GM23338 (cell line): ENCODE data around the gene CIART. TPM values are rescaled to one million over a fixed set of nuclear protein-coding genes. Genes with fewer than 3 reads are reported as not detected.

Source experiments
- ATAC-seq: fragments of 200-7000 bp; cut with Tn5 transposase; 3 replicates; pipeline ENCODE4 v1.9.1; 2020
- DNase-seq: peaks from one replicate; pipeline ENCODE4 v3.0.0-alpha.2; 2015; ENCODE audit warnings: low spot score
- H2AFZ ChIP-seq: fragments of 200-600 bp; sonication (generic); 2 replicates; pipeline ENCODE4 v1.8.0; 2016; ENCODE audit warnings: antibody characterized with exemption, mild to moderate bottlenecking, moderate library complexity
- H3F3A ChIP-seq: fragments of 200-600 bp; sonication (generic); replicated peaks from 2 replicates; pipeline ENCODE4 v1.8.0; 2017; ENCODE audit warnings: antibody characterized with exemption, mixed run types, low read depth
- H3K27ac ChIP-seq: fragments of 200-600 bp; sonication (generic); 2 replicates; pipeline ENCODE4 v1.6.1; 2016; ENCODE audit warnings: low read depth
- H3K27me3 ChIP-seq: fragments of 200-600 bp; sonication (generic); 2 replicates; pipeline ENCODE4 v1.8.0; 2016; ENCODE audit warnings: mild to moderate bottlenecking, mixed run types, moderate library complexity; ENCODE audit not compliant: insufficient read depth
- H3K36me3 ChIP-seq: fragments of 200-600 bp; sonication (generic); 2 replicates; pipeline ENCODE4 v1.8.0; 2016; ENCODE audit warnings: mild to moderate bottlenecking; ENCODE audit not compliant: insufficient read depth
- H3K4me1 ChIP-seq: fragments of 200-600 bp; sonication (generic); 2 replicates; pipeline ENCODE4 v1.8.0; 2016; ENCODE audit warnings: mild to moderate bottlenecking, moderate library complexity; ENCODE audit not compliant: insufficient read depth
- H3K4me2 ChIP-seq: fragments of 200-600 bp; sonication (generic); 2 replicates; pipeline ENCODE4 v1.7.1; 2017; ENCODE audit warnings: mixed run types
- H3K4me3 ChIP-seq: fragments of 200-600 bp; sonication (generic); 2 replicates; pipeline ENCODE4 v1.6.1; 2016; ENCODE audit warnings: mixed run types
- H3K79me2 ChIP-seq: fragments of 200-600 bp; sonication (generic); replicated peaks from 2 replicates; pipeline ENCODE4 v1.8.0; 2017; ENCODE audit warnings: mild to moderate bottlenecking; ENCODE audit not compliant: insufficient read depth
- H3K9me2 ChIP-seq: fragments of 200-600 bp; sonication (generic); 2 replicates; pipeline ENCODE4 v1.8.0; 2017; ENCODE audit not compliant: insufficient read depth
- H4K20me1 ChIP-seq: fragments of 200-600 bp; sonication (generic); replicated peaks from 2 replicates; pipeline ENCODE4 v1.8.0; 2017; ENCODE audit warnings: mild to moderate bottlenecking; ENCODE audit not compliant: insufficient read depth
- H3K27ac Mint-ChIP-seq: 2 replicates; pipeline ENCODE4 v1.8.0; 2020; ENCODE audit warnings: inconsistent platforms, mild to moderate bottlenecking, moderate library complexity, mixed read lengths
- H3K27me3 Mint-ChIP-seq: 3 replicates; pipeline ENCODE4 v1.8.0; 2022; ENCODE audit warnings: low read depth, mild to moderate bottlenecking, moderate library complexity, mixed read lengths, inconsistent platforms; ENCODE audit not compliant: insufficient read depth, poor library complexity
- H3K36me3 Mint-ChIP-seq: 3 replicates; pipeline ENCODE4 v1.8.0; 2021; ENCODE audit warnings: low read depth, mild to moderate bottlenecking, inconsistent platforms, moderate library complexity, mixed read lengths
- H3K4me1 Mint-ChIP-seq: 3 replicates; pipeline ENCODE4 v1.8.0; 2020; ENCODE audit warnings: mild to moderate bottlenecking, inconsistent platforms, mixed read lengths
- H3K4me3 Mint-ChIP-seq: 3 replicates; pipeline ENCODE4 v1.8.0; 2021; ENCODE audit warnings: moderate library complexity, mild to moderate bottlenecking, inconsistent platforms, mixed read lengths
- H3K9me3 Mint-ChIP-seq: 3 replicates; pipeline ENCODE4 v1.8.0; 2020; ENCODE audit warnings: moderate library complexity, mild to moderate bottlenecking, inconsistent platforms, mixed read lengths
- ETS1 ChIP-seq: IDR thresholded peaks from 2 replicates; pipeline ENCODE4 v1.6.1; 2016; ENCODE audit warnings: antibody characterized with exemption
- EZH2 ChIP-seq: fragments of 200-600 bp; sonication (generic); IDR thresholded peaks from one replicate; pipeline ENCODE4 v1.8.0; 2017; ENCODE audit warnings: antibody characterized with exemption, mild to moderate bottlenecking, low read depth; ENCODE audit not compliant: unreplicated experiment
- JUNB ChIP-seq: IDR thresholded peaks from one replicate; pipeline ENCODE4 v1.6.1; 2016; ENCODE audit warnings: antibody characterized with exemption; ENCODE audit not compliant: unreplicated experiment
- NANOG ChIP-seq: IDR thresholded peaks from 2 replicates; pipeline ENCODE4 v1.6.1; 2016; ENCODE audit warnings: antibody characterized with exemption, borderline replicate concordance
- REST ChIP-seq: IDR thresholded peaks from one replicate; pipeline ENCODE4 v1.6.1; 2018; ENCODE audit warnings: antibody characterized with exemption; ENCODE audit not compliant: unreplicated experiment
- ZNF331 ChIP-seq: fragments of 250-450 bp; sonication (Bioruptor Pico); IDR thresholded peaks from 2 replicates; pipeline ENCODE4 v1.5.0; 2020; ENCODE audit warnings: low read depth, mild to moderate bottlenecking, moderate library complexity
- polyA plus RNA-seq: library from polyadenylated mRNA; unstranded; fragments of >200 nt; fragmentation: Nextera tagmentation; extraction: Ambion mirVana; gene quantifications from 2 replicates; pipeline ENCODE4 v1.2.1, GENCODE V29; 2016
- total RNA-seq: library from RNA; depleted of rRNA; stranded (reverse); fragments of >200 nt; shearing (Covaris generic); gene quantifications from 2 replicates; pipeline ENCODE4 v1.2.3, GENCODE V29; 2014
- TF ChIP-seq, protein P1 (sequence below), 2 experiments: fragments of 200-600 bp in 1 of 2; sonication (generic) in 1 of 2; conservative IDR thresholded peaks; 2 replicates each; pipeline versions ENCODE4 v1.5.1 to v1.6.1; 2016 to 2017; ENCODE audit warnings: antibody characterized with exemption in 2 of 2, low read depth in 2 of 2, mild to moderate bottlenecking in 2 of 2, moderate library complexity in 1 of 2
- TF ChIP-seq, protein P2 (sequence below): fragments of 250-450 bp; sonication (Bioruptor Pico); IDR thresholded peaks from 2 replicates; pipeline ENCODE4 v1.5.0; 2020; ENCODE audit warnings: mild to moderate bottlenecking, moderate library complexity

The CIART gene
- total and polyA plus RNA-seq, 2 experiments from 2014 or later: 9.3 to 16.4 TPM

DNA sequence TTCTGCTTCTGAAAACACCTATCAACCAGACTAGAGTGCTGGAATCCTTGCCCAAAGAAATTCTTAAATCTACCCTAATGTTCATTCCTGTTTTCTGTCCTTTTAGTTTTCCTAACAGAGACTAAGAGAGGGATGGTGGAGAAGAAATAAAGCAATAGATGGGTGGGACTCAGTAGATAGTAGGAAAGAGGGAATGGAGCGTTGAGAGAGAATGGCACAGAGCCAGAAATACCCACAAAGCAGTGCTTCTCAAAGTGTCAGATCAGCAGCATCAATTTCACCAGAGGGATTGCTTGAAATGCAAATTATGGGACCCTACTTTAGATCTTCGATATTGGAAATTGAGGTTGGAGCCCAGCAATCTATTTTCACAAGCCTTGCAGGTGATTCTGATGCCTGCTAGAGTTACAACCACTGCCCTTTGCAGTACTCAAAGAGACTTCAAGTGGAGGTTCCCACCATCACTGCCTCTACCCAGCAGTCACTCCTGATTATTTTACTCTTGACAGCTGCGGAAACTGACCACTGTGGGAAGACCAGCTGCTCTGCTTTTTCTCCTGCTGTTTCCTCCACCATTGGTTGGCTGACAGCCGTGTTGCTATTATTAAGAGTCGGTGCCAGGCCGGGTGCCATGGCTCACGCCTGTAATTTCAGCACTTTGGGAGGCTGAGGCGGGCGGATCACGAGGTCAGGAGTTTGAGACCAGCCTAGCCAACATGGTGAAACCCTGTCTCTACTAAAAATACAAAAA lies 27.6 kb downstream of the CIART start (continued):
- TF ChIP-seq, protein P1, sequence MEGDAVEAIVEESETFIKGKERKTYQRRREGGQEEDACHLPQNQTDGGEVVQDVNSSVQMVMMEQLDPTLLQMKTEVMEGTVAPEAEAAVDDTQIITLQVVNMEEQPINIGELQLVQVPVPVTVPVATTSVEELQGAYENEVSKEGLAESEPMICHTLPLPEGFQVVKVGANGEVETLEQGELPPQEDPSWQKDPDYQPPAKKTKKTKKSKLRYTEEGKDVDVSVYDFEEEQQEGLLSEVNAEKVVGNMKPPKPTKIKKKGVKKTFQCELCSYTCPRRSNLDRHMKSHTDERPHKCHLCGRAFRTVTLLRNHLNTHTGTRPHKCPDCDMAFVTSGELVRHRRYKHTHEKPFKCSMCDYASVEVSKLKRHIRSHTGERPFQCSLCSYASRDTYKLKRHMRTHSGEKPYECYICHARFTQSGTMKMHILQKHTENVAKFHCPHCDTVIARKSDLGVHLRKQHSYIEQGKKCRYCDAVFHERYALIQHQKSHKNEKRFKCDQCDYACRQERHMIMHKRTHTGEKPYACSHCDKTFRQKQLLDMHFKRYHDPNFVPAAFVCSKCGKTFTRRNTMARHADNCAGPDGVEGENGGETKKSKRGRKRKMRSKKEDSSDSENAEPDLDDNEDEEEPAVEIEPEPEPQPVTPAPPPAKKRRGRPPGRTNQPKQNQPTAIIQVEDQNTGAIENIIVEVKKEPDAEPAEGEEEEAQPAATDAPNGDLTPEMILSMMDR (conservative IDR thresholded peaks at IDR 0.05; ENCODE audit: low read depth in 2 of 2): no peak
- no peak for TF ChIP-seq NANOG

DNA sequence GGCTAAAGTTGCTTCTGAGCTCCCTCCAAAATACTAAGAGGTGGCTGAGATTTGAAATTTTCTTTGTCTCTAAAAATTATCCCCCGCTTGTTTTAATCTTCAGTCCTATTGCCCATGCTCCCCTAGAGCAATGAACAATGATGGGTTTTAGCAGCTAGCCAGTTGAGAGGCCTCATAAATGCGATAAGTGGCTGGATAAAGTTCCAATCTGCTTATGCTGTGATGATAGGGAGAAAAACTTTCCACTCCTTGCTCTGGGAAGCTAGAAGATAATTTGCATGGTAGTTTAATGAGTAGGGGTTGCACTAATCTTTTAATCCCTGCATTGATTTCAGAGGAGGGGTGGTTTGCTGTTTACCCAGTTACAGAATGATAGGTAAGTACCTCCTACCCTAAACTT lies 29.4 kb downstream of the CIART start:
- Histone ChIP-seq H3K36me3 (peaks cover 7% of the 10 kb centered on the region; the same call in 1 of the 2 replicates), H3K9me2 (no peaks in the 10 kb centered on the region), H3K4me3 (no peak overlapping the region), H3F3A (peaks cover 6% of the 10 kb centered on the region; the same call in 1 of the 2 replicates), H3K27me3 (no peaks in the 10 kb centered on the region), H2AFZ (no peak overlapping the region), H3K27ac (0 out of 2 replicates have a peak overlapping the region, but pooled peaks have one; percentile 15), H3K79me2 (no peaks in the 10 kb centered on the region), H3K4me2 (no peak overlapping the region), H3K4me1 (no peaks in the 10 kb centered on the region), H4K20me1 (peaks cover 8% of the 10 kb centered on the region; the same call in 1 of the 2 replicates)
- Mint-ChIP-seq H3K27me3 (peaks cover 7% of the 10 kb centered on the region), H3K9me3 (no peaks in the 10 kb centered on the region), H3K4me3 (no peak overlapping the region), H3K4me1 (no peaks in the 10 kb centered on the region), H3K27ac (no peak overlapping the region), H3K36me3 (peaks cover 25% of the 10 kb centered on the region)
- no peak for DNase-seq
- ATAC-seq: no peak
- TF ChIP-seq ZNF331 (CRISPR knock-in tag) (no peak), REST (no peak), ETS1 (no peak), JUNB (no peak), EZH2 (no peak), NANOG (no peak)
- TF ChIP-seq, protein P1 (conservative IDR thresholded peaks at IDR 0.05; ENCODE audit: low read depth in 2 of 2): no peak
- TF ChIP-seq, protein P2, sequence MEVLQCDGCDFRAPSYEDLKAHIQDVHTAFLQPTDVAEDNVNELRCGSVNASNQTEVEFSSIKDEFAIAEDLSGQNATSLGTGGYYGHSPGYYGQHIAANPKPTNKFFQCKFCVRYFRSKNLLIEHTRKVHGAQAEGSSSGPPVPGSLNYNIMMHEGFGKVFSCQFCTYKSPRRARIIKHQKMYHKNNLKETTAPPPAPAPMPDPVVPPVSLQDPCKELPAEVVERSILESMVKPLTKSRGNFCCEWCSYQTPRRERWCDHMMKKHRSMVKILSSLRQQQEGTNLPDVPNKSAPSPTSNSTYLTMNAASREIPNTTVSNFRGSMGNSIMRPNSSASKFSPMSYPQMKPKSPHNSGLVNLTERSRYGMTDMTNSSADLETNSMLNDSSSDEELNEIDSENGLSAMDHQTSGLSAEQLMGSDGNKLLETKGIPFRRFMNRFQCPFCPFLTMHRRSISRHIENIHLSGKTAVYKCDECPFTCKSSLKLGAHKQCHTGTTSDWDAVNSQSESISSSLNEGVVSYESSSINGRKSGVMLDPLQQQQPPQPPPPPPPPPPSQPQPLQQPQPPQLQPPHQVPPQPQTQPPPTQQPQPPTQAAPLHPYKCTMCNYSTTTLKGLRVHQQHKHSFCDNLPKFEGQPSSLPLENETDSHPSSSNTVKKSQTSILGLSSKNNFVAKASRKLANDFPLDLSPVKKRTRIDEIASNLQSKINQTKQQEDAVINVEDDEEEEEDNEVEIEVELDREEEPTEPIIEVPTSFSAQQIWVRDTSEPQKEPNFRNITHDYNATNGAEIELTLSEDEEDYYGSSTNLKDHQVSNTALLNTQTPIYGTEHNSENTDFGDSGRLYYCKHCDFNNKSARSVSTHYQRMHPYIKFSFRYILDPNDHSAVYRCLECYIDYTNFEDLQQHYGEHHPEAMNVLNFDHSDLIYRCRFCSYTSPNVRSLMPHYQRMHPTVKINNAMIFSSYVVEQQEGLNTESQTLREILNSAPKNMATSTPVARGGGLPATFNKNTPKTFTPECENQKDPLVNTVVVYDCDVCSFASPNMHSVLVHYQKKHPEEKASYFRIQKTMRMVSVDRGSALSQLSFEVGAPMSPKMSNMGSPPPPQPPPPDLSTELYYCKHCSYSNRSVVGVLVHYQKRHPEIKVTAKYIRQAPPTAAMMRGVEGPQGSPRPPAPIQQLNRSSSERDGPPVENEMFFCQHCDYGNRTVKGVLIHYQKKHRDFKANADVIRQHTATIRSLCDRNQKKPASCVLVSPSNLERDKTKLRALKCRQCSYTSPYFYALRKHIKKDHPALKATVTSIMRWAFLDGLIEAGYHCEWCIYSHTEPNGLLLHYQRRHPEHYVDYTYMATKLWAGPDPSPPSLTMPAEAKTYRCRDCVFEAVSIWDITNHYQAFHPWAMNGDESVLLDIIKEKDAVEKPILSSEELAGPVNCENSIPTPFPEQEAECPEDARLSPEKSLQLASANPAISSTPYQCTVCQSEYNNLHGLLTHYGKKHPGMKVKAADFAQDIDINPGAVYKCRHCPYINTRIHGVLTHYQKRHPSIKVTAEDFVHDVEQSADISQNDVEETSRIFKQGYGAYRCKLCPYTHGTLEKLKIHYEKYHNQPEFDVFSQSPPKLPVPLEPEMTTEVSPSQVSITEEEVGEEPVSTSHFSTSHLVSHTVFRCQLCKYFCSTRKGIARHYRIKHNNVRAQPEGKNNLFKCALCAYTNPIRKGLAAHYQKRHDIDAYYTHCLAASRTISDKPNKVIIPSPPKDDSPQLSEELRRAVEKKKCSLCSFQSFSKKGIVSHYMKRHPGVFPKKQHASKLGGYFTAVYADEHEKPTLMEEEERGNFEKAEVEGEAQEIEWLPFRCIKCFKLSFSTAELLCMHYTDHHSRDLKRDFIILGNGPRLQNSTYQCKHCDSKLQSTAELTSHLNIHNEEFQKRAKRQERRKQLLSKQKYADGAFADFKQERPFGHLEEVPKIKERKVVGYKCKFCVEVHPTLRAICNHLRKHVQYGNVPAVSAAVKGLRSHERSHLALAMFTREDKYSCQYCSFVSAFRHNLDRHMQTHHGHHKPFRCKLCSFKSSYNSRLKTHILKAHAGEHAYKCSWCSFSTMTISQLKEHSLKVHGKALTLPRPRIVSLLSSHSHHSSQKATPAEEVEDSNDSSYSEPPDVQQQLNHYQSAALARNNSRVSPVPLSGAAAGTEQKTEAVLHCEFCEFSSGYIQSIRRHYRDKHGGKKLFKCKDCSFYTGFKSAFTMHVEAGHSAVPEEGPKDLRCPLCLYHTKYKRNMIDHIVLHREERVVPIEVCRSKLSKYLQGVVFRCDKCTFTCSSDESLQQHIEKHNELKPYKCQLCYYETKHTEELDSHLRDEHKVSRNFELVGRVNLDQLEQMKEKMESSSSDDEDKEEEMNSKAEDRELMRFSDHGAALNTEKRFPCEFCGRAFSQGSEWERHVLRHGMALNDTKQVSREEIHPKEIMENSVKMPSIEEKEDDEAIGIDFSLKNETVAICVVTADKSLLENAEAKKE (CRISPR knock-in tag): no peak
